HCT116 (cell line): Measurements from ENCODE around the gene RFPL1. TPM values are rescaled to one million over a fixed set of nuclear protein-coding genes. Genes with fewer than 3 reads are reported as not detected.

ENCODE experiments used
- ATAC-seq: fragments of 200-7000 bp; cut with Tn5 transposase; 2 replicates; pipeline ENCODE4 v1.9.1; 2020; ENCODE audit warnings: mild to moderate bottlenecking, moderate library complexity
- BruUV-seq: library from RNA; stranded (reverse); fragments of 400-500 nt; replicated peaks from 2 replicates; lab custom pipeline; 2021; lab: Mats Ljungman, UMichigan
- CTCF ChIA-PET: fragments of 300-600 bp; sonication (Branson Sonifier 250); formaldehyde crosslinking; loops from one replicate; lab custom pipeline; 2021; ENCODE audit warnings: antibody characterized with exemption; lab: Charles Lee
- POLR2A ChIA-PET: fragments of 300-600, 350-600 bp; sonication (Branson Sonifier 250); formaldehyde crosslinking; loops from one replicate; lab custom pipeline; 2021; ENCODE audit warnings: antibody characterized with exemption; lab: Charles Lee
- RAD21 ChIA-PET, 2 experiments: fragments of 300-600 bp; sonication (Branson Sonifier 250); formaldehyde crosslinking; loops; one replicate each; lab custom pipeline; 2023; ENCODE audit warnings: low total read pairs in 2 of 2; ENCODE audit not compliant: uncharacterized antibody in 2 of 2, unreplicated experiment in 2 of 2, low non-redundant PET in 1 of 2; lab: Charles Lee
- DNase-seq: peaks from one replicate; pipeline ENCODE4 v3.0.0-alpha.2; 2010; ENCODE audit warnings: low read depth, low spot score
- H2AFZ ChIP-seq: fragments of 200-600 bp; shearing (Covaris generic), sonication (generic); 2 replicates; pipeline ENCODE4 v1.6.1; 2017; ENCODE audit warnings: low read depth, mixed run types, mixed read lengths, antibody characterized with exemption, low read length; ENCODE audit not compliant: poor library complexity, severe bottlenecking
- H3K27ac ChIP-seq: 2 replicates; pipeline ENCODE4 v1.5.1; 2012; ENCODE audit warnings: low read depth, low read length
- H3K27me3 ChIP-seq: fragments of 200-600 bp; sonication (generic); 2 replicates; pipeline ENCODE4 v1.6.1; 2016; ENCODE audit warnings: mixed run types, low read length, mixed read lengths; ENCODE audit not compliant: insufficient read depth
- H3K36me3 ChIP-seq, 2 experiments: fragments of 200-500 bp in 1 of 2; fragments of 200-600 bp in 1 of 2; sonication (Bioruptor generic) in 1 of 2; sonication (generic) in 1 of 2; 2 replicates each; pipeline versions ENCODE4 v1.5.1 to v1.6.1; 2014 to 2016; ENCODE audit warnings: low read length in 2 of 2, inconsistent platforms in 1 of 2, mixed read lengths in 1 of 2, mixed run types in 1 of 2; ENCODE audit not compliant: insufficient read depth in 2 of 2, control insufficient read depth in 1 of 2
- H3K4me1 ChIP-seq, 2 experiments: fragments of 200-600 bp in 1 of 2; sonication (generic) in 1 of 2; 2 replicates each; pipeline versions ENCODE4 v1.5.1 to v1.6.1; 2012 to 2017; ENCODE audit warnings: low read length in 2 of 2, inconsistent platforms in 1 of 2, mild to moderate bottlenecking in 1 of 2, mixed read lengths in 1 of 2, mixed run types in 1 of 2, moderate library complexity in 1 of 2; ENCODE audit not compliant: insufficient read depth in 2 of 2, control insufficient read depth in 1 of 2
- H3K4me2 ChIP-seq: fragments of 200-600 bp; sonication (generic); 2 replicates; pipeline ENCODE4 v1.6.1; 2017; ENCODE audit warnings: mixed run types, low read length, mixed read lengths
- H3K4me3 ChIP-seq, 2 experiments: fragments of 200-600 bp in 1 of 2; sonication (generic) in 1 of 2; replicated peaks in 1 of 2; 2 replicates each; pipeline ENCODE4 v1.5.1; 2011 to 2016; ENCODE audit warnings: low read length in 2 of 2, control low read depth in 1 of 2, low read depth in 1 of 2, mild to moderate bottlenecking in 1 of 2, mixed read lengths in 1 of 2, mixed run types in 1 of 2
- H3K79me2 ChIP-seq: fragments of 200-600 bp; sonication (generic); 2 replicates; pipeline ENCODE4 v1.6.1; 2017; ENCODE audit warnings: mild to moderate bottlenecking, mixed run types, low read length, moderate library complexity, mixed read lengths; ENCODE audit not compliant: insufficient read depth
- H3K9ac ChIP-seq: fragments of 200-600 bp; sonication (generic); 2 replicates; pipeline ENCODE4 v1.6.1; 2016; ENCODE audit warnings: low read length, mixed read lengths
- H3K9me2 ChIP-seq: fragments of 200-600 bp; sonication (generic), shearing (Covaris generic); 2 replicates; pipeline ENCODE4 v1.6.1; 2017; ENCODE audit warnings: mixed run types, mild to moderate bottlenecking, moderate library complexity; ENCODE audit not compliant: insufficient read depth
- H3K9me3 ChIP-seq, 2 experiments: fragments of 200-500 bp in 1 of 2; fragments of 200-600 bp in 1 of 2; sonication (Bioruptor generic) in 1 of 2; sonication (generic) in 1 of 2; 2 replicates each; pipeline ENCODE4 v1.6.1; 2014 to 2017; ENCODE audit warnings: low read length in 2 of 2, mixed read lengths in 2 of 2, inconsistent platforms in 1 of 2, low read depth in 1 of 2, mild to moderate bottlenecking in 1 of 2, mixed run types in 1 of 2, moderate library complexity in 1 of 2; ENCODE audit not compliant: control insufficient read depth in 1 of 2, insufficient read depth in 1 of 2
- H4K20me1 ChIP-seq: fragments of 200-600 bp; sonication (generic), shearing (Covaris generic); 2 replicates; pipeline ENCODE4 v1.6.1; 2017; ENCODE audit warnings: mixed run types, mild to moderate bottlenecking, moderate library complexity; ENCODE audit not compliant: insufficient read depth
- CBX3 ChIP-seq: IDR thresholded peaks from 2 replicates; pipeline ENCODE4 v1.6.1; 2012; ENCODE audit warnings: low read depth
- CEBPB ChIP-seq: IDR thresholded peaks from 2 replicates; pipeline ENCODE4 v1.6.1; 2012; ENCODE audit warnings: low read depth
- ELF1 ChIP-seq: IDR thresholded peaks from 2 replicates; pipeline ENCODE4 v1.6.1; 2012; ENCODE audit warnings: low read depth, borderline replicate concordance
- EZH2 ChIP-seq: fragments of 200-600 bp; sonication (generic); IDR thresholded peaks from 2 replicates; pipeline ENCODE4 v1.6.1; 2017; ENCODE audit warnings: antibody characterized with exemption, mixed run types
- FOSL1 ChIP-seq: IDR thresholded peaks from 2 replicates; pipeline ENCODE4 v1.6.1; 2012; ENCODE audit warnings: low read depth
- POLR2AphosphoS5 ChIP-seq: IDR thresholded peaks from 2 replicates; pipeline ENCODE4 v1.6.1; 2011; ENCODE audit warnings: mild to moderate bottlenecking, low read depth, low read length, moderate library complexity
- RAD21 ChIP-seq: IDR thresholded peaks from 2 replicates; pipeline ENCODE4 v1.6.1; 2012; ENCODE audit warnings: low read depth, mild to moderate bottlenecking
- SRF ChIP-seq: IDR thresholded peaks from 2 replicates; pipeline ENCODE4 v1.6.1; 2012; ENCODE audit warnings: low read depth
- TCF7L2 ChIP-seq: IDR thresholded peaks from 2 replicates; pipeline ENCODE4 v1.7.0; 2011; ENCODE audit warnings: borderline replicate concordance, inconsistent platforms; ENCODE audit not compliant: insufficient read depth, insufficient read length; ENCODE audit errors: extremely low read depth
- ZNF274 ChIP-seq: fragments of 200-500 bp; sonication (Bioruptor generic); IDR thresholded peaks from 2 replicates; pipeline ENCODE4 v1.6.1; 2014; ENCODE audit warnings: mild to moderate bottlenecking, low read depth, low read length, inconsistent platforms
- intact Hi-C: fragments of 100-400 bp; cut with micrococcal nuclease; formaldehyde crosslinking; loops from 2 replicates; pipeline ENCODE4 v1.10.0; 2022
- total RNA-seq: library from RNA; stranded (reverse); gene quantifications from one replicate; pipeline ENCODE4 v1.2.1, GENCODE V29; 2021; ENCODE audit not compliant: unreplicated experiment
- TF ChIP-seq, protein P1 (sequence below), 3 experiments: fragments of 200-600 bp in 1 of 3; sonication (generic) in 1 of 3; IDR thresholded peaks in 2 of 3; conservative IDR thresholded peaks in 1 of 3; 2 replicates each; pipeline ENCODE4 v1.5.1; 2012 to 2017; ENCODE audit warnings: low read depth in 2 of 3, low read length in 2 of 3, antibody characterized with exemption in 1 of 3, borderline replicate concordance in 1 of 3, control low read depth in 1 of 3, mild to moderate bottlenecking in 1 of 3, mixed read lengths in 1 of 3, mixed run types in 1 of 3, moderate library complexity in 1 of 3; ENCODE audit not compliant: insufficient read depth in 1 of 3
- TF ChIP-seq, protein P2 (sequence below): IDR thresholded peaks from 2 replicates; pipeline ENCODE4 v1.6.1; 2012
- TF ChIP-seq, protein P3 (sequence below): IDR thresholded peaks from 2 replicates; pipeline ENCODE4 v1.6.1; 2012
- TF ChIP-seq, protein P4 (sequence below): IDR thresholded peaks from 2 replicates; pipeline ENCODE4 v1.6.1; 2012; ENCODE audit warnings: low read depth
- TF ChIP-seq, protein P5 (sequence below): IDR thresholded peaks from 2 replicates; pipeline ENCODE4 v1.6.1; 2011; ENCODE audit warnings: mild to moderate bottlenecking, low read length, moderate library complexity; ENCODE audit not compliant: insufficient replicate concordance; ENCODE audit errors: extremely low read depth

The RFPL1 gene
- total RNA-seq, 1 experiment from 2014 or later: not detected

DNA sequence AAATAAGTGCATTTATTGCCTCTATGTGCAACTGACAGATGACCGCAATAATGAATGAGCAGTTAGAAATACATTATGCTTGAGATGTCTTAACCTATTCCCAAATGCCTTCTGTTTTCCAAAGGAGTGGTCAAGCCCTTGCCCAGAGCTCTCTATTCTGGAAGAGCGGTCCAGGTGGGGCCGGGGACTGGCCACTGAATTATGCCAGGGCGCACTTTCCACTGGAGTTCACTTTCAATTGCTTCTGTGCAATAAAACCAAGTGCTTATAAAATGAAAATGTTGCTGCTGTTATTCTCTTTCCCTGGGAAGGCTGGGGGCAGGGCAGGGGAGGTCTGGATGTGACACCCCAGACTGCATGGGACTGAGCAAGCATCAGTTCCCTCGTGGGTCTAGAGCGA, 52.6 kb downstream of the RFPL1 start:
- H3K9ac ChIP-seq: no peak overlapping the region
- no peak for ATAC-seq

More for the DNA sequence above, 52.6 kb downstream of the RFPL1 start:
- ChIA-PET RAD21 (no interaction called here), POLR2A (no interaction called here), CTCF (no interaction called here)
- no peaks in the 10 kb centered on the region for H4K20me1 ChIP-seq
- no peaks in the 10 kb centered on the region for H3K4me1 ChIP-seq
- peaks cover 0 to 7% of the 10 kb centered on the region in 2 experiments; a peak in 1 of 4 replicates for H3K9me3 ChIP-seq
- H3K27ac ChIP-seq: no peak overlapping the region
- intact Hi-C loops: no loop called here
- H3K4me3 ChIP-seq: no peak overlapping the region
- no TSS peak for BruUV-seq
- no peak for TF ChIP-seq ZNF274
- TF ChIP-seq SRF: no peak
- TF ChIP-seq, protein P1, sequence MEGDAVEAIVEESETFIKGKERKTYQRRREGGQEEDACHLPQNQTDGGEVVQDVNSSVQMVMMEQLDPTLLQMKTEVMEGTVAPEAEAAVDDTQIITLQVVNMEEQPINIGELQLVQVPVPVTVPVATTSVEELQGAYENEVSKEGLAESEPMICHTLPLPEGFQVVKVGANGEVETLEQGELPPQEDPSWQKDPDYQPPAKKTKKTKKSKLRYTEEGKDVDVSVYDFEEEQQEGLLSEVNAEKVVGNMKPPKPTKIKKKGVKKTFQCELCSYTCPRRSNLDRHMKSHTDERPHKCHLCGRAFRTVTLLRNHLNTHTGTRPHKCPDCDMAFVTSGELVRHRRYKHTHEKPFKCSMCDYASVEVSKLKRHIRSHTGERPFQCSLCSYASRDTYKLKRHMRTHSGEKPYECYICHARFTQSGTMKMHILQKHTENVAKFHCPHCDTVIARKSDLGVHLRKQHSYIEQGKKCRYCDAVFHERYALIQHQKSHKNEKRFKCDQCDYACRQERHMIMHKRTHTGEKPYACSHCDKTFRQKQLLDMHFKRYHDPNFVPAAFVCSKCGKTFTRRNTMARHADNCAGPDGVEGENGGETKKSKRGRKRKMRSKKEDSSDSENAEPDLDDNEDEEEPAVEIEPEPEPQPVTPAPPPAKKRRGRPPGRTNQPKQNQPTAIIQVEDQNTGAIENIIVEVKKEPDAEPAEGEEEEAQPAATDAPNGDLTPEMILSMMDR (IDR thresholded peaks at IDR 0.05 in 2 of 3, conservative IDR thresholded peaks at IDR 0.05 in 1 of 3; ENCODE audit: borderline replicate concordance in 1 of 3, insufficient read depth in 1 of 3, low read depth in 2 of 3, low read length in 2 of 3): no peak
- TF ChIP-seq, protein P2, sequence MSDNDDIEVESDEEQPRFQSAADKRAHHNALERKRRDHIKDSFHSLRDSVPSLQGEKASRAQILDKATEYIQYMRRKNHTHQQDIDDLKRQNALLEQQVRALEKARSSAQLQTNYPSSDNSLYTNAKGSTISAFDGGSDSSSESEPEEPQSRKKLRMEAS: no peak
- TF ChIP-seq, protein P3, sequence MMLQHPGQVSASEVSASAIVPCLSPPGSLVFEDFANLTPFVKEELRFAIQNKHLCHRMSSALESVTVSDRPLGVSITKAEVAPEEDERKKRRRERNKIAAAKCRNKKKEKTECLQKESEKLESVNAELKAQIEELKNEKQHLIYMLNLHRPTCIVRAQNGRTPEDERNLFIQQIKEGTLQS: no peak
- TF ChIP-seq FOSL1: no peak
- TF ChIP-seq EZH2: no peak
- no peak for TF ChIP-seq TCF7L2
- no peak for TF ChIP-seq CEBPB
- TF ChIP-seq RAD21: no peak
- no peak for TF ChIP-seq CBX3
- TF ChIP-seq POLR2AphosphoS5: no peak
- TF ChIP-seq, protein P4, sequence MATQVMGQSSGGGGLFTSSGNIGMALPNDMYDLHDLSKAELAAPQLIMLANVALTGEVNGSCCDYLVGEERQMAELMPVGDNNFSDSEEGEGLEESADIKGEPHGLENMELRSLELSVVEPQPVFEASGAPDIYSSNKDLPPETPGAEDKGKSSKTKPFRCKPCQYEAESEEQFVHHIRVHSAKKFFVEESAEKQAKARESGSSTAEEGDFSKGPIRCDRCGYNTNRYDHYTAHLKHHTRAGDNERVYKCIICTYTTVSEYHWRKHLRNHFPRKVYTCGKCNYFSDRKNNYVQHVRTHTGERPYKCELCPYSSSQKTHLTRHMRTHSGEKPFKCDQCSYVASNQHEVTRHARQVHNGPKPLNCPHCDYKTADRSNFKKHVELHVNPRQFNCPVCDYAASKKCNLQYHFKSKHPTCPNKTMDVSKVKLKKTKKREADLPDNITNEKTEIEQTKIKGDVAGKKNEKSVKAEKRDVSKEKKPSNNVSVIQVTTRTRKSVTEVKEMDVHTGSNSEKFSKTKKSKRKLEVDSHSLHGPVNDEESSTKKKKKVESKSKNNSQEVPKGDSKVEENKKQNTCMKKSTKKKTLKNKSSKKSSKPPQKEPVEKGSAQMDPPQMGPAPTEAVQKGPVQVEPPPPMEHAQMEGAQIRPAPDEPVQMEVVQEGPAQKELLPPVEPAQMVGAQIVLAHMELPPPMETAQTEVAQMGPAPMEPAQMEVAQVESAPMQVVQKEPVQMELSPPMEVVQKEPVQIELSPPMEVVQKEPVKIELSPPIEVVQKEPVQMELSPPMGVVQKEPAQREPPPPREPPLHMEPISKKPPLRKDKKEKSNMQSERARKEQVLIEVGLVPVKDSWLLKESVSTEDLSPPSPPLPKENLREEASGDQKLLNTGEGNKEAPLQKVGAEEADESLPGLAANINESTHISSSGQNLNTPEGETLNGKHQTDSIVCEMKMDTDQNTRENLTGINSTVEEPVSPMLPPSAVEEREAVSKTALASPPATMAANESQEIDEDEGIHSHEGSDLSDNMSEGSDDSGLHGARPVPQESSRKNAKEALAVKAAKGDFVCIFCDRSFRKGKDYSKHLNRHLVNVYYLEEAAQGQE: no peak
- TF ChIP-seq, protein P5, sequence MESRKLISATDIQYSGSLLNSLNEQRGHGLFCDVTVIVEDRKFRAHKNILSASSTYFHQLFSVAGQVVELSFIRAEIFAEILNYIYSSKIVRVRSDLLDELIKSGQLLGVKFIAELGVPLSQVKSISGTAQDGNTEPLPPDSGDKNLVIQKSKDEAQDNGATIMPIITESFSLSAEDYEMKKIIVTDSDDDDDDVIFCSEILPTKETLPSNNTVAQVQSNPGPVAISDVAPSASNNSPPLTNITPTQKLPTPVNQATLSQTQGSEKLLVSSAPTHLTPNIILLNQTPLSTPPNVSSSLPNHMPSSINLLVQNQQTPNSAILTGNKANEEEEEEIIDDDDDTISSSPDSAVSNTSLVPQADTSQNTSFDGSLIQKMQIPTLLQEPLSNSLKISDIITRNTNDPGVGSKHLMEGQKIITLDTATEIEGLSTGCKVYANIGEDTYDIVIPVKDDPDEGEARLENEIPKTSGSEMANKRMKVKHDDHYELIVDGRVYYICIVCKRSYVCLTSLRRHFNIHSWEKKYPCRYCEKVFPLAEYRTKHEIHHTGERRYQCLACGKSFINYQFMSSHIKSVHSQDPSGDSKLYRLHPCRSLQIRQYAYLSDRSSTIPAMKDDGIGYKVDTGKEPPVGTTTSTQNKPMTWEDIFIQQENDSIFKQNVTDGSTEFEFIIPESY: no peak
- no peak for TF ChIP-seq ELF1
- DNase-seq: no peak
- H2AFZ ChIP-seq: no peak overlapping the region
- no peaks in the 10 kb centered on the region for H3K9me2 ChIP-seq
- H3K36me3 ChIP-seq: no peaks in the 10 kb centered on the region; a peak in 1 of 4 replicates
- H3K79me2 ChIP-seq: no peaks in the 10 kb centered on the region
- H3K27me3 ChIP-seq: no peaks in the 10 kb centered on the region
- no peak overlapping the region for H3K4me2 ChIP-seq
